Measurements from ENCODE around the gene CYP2A13.
"Not testable (repeated sequence)": the region's sequence is repeated elsewhere in the genome, so short reads cannot be mapped to it uniquely, and the experiment has no call there.

DNA sequence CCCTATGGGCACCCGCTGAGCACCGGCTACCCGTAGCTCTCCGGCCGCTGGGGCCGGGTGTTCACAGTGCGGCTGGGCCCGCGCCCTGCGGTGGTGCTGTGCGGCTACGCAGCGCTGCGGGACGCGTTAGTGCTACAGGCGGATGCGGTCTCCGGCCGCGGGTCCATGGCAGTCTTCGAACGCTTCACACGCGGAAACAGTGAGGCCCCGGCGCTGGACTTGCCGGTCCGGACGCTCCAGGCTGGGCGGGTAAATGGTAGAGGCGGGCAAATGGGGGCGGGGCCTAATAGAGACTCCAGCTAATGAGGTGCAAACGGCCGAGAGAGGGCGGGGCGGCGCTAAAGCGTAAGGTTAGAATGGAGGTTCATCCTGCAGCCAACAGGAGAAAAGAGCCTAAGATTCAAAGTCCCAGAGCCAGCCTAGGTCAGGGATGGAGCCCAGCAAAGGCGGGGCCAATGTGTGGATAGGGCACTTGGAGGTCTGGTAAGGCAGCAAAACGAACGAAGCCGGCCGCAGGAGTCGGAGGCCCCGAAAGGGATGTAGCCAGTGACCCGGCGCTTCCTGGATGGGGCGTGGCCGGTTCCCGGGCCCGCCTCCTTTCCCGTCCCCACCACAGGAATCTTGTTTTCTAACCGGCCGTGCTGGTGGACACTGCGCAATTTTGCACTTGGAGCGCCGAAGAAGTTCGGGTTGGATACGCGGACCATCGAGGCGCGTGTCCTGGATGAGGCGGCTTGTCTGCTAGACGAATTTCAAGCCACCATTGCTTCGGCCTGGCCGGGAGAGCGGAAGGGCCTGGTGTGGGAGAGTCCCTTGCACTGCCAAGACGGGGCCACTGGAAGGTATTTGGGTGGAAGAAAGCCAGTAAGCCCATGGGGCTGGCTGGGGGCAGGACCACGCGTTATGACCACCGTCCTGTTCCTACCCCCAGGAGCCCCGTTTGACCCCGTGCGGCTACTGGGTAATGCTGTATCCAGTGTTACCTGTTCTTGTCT, 47.4 kb downstream of the CYP2A13 start:
- TF ChIP-seq, protein P1, sequence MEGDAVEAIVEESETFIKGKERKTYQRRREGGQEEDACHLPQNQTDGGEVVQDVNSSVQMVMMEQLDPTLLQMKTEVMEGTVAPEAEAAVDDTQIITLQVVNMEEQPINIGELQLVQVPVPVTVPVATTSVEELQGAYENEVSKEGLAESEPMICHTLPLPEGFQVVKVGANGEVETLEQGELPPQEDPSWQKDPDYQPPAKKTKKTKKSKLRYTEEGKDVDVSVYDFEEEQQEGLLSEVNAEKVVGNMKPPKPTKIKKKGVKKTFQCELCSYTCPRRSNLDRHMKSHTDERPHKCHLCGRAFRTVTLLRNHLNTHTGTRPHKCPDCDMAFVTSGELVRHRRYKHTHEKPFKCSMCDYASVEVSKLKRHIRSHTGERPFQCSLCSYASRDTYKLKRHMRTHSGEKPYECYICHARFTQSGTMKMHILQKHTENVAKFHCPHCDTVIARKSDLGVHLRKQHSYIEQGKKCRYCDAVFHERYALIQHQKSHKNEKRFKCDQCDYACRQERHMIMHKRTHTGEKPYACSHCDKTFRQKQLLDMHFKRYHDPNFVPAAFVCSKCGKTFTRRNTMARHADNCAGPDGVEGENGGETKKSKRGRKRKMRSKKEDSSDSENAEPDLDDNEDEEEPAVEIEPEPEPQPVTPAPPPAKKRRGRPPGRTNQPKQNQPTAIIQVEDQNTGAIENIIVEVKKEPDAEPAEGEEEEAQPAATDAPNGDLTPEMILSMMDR (conservative IDR thresholded peaks at IDR 0.05; ENCODE audit: low read length) = not testable (repeated sequence)
- not testable (repeated sequence) for TF ChIP-seq EZH2phosphoT487 (IDR thresholded peaks at IDR 0.05; ENCODE audit: borderline replicate concordance, low read depth, low read length)
